ENCODE measurements around the gene LYPD6. TPM values are rescaled to one million over a fixed set of nuclear protein-coding genes. Genes with fewer than 3 reads are reported as not detected.
A peak's percentile ranks its signal among the peaks of the same experiment; 100 is the strongest.

The LYPD6 gene
- polyA plus RNA-seq, 1 of the 3 experiments (the other 2 are of a cell fraction), result 8.1 TPM

DNA sequence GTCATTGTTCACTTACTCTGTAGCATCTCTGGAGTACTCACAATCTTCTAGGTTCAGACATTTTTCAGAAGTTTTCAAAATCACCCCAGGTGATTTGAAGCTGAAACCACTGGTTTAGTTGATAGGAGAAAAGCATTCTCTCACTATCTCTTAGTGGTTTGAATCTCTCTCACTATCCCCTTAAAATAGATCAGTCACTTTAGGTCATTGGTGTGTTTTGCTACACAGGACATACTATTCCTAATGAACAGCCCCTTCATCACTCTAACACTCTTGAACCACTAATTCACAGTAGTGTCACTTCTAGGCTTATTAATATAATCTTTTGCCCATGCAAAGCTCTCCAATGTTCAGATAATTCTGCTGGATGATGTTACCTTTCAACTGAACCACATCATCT, 34.5 kb downstream of the LYPD6 start (continued):
- TF ChIP-seq, protein P1, sequence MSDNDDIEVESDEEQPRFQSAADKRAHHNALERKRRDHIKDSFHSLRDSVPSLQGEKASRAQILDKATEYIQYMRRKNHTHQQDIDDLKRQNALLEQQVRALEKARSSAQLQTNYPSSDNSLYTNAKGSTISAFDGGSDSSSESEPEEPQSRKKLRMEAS (IDR thresholded peaks at IDR 0.05; ENCODE audit: low read depth), result no peak
- TF ChIP-seq, protein P2, sequence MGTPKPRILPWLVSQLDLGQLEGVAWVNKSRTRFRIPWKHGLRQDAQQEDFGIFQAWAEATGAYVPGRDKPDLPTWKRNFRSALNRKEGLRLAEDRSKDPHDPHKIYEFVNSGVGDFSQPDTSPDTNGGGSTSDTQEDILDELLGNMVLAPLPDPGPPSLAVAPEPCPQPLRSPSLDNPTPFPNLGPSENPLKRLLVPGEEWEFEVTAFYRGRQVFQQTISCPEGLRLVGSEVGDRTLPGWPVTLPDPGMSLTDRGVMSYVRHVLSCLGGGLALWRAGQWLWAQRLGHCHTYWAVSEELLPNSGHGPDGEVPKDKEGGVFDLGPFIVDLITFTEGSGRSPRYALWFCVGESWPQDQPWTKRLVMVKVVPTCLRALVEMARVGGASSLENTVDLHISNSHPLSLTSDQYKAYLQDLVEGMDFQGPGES (IDR thresholded peaks at IDR 0.05; ENCODE audit: low read depth, low read length), result no peak
- no peak for TF ChIP-seq JUND (IDR thresholded peaks at IDR 0.05)
- TF ChIP-seq MEF2A (IDR thresholded peaks at IDR 0.05; ENCODE audit: borderline replicate concordance, low read depth), result no peak

DNA sequence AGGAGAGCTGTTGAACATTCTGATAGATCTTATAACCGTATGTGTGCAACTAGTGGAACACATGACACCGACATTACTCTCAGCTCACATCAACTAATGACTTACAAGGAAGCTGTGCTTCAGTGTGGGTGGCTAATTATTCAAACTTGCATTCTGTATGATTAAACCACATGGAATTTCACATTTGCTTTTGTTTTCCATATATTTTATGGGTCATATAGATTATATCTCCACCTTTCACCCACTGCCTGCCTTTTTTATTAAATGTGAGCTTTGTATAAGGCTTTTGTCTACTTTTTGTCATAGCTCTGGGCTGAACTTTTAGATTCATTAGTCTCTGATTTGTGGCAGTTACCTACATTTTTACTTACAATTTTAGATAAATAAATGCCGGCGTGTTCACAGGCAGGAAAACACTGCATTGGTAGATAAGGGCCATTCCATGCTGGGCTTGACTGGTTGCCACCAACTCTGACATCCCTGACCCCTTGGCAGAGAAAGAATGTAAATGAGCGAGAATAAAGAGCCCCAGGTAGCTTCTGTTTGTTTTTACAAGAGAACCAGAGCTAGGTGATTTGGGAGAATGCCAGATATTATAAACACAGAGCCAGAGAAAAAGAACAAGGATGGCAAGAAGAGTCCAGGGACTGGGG, 35.7 kb downstream of the LYPD6 start:
- Histone ChIP-seq H3K4me3 (ENCODE audit: low read depth in 2 of 2, low read length in 1 of 2) (no peak overlapping the region), H3K4me1 (ENCODE audit: control insufficient read depth in 1 of 2, insufficient read depth in 2 of 2, low read depth in 1 of 2, low read length in 1 of 2) (peaks cover 0 to 8% of the 10 kb centered on the region in 2 experiments; a peak in 3 of 4 replicates), H3K36me3 (replicated peaks in 1 of 2; ENCODE audit: control insufficient read depth in 1 of 2, insufficient read depth in 2 of 2, low read length in 1 of 2) (no peaks in the 10 kb centered on the region), H3K9me3 (no peaks in the 10 kb centered on the region), H3K79me2 (ENCODE audit: insufficient read depth) (no peaks in the 10 kb centered on the region), H3K27ac (ENCODE audit: low read depth in 2 of 2, low read length in 1 of 2) (0 out of 4 replicates have a peak overlapping the region, but pooled peaks of 1 of the 2 experiments have one; percentile 25), H3K4me2 (no peak overlapping the region), H3K9ac (no peak overlapping the region), H4K20me1 (ENCODE audit: insufficient read depth) (no peaks in the 10 kb centered on the region), H2AFZ (ENCODE audit: low read depth) (no peak overlapping the region), H3K9me2 (no peaks in the 10 kb centered on the region), H3F3A (replicated peaks; ENCODE audit: insufficient read depth) (peaks cover 6% of the 10 kb centered on the region), H3K27me3 (ENCODE audit: insufficient read depth) (no peaks in the 10 kb centered on the region)
- peak; percentile 17 for DNase-seq
- 55% methylated on average over 5 of the region's 5 CpGs for WGBS (ENCODE audit: low lambda C conversion rate)
- CTCF ChIA-PET, result interaction anchor here (0.6 to 1.5 kb wide), 4 partner anchors 10 to 349 kb away, joined by 3 to 4 read pairs (median 4); no protein-coding TSS in a partner anchor
- TF ChIP-seq GATA2 (CRISPR knock-in tag; IDR thresholded peaks at IDR 0.05) (peak; percentile 52), RAD21 (IDR thresholded peaks at IDR 0.05; ENCODE audit: low read length) (no peak)
- POLR2A ChIA-PET, result no interaction called here

DNA sequence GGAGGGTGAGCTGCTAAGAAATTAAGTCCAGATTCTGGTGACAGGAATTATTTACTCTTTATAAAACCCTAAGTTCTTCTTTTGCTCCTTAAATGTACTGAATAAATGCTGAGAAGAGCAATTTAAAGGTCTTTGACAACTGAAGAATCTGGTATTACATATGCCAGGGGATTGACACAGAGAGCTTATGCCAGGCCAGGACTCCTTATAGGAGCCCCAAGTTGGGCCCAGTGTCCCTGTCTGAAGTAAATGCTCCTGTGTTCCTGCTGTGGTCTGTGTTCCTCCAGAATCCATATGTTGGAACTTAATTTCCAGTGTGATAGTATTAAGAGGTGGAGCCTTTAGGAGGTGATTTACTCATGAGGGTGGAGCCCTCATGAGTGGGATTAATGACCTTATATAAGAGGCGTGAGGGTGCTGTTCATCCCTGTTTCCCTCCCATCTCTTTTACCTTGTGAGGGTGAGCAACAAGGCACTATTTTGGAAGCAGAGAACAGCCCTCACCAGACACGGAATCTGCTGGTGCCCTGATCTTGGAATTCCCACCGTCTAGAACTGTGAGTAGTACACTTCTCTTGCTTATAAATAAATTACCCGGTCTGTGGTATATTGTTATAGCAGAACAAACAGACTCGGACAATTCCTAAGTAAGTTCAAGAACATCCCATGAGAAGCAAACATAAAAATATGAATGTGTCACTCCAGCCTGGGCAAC, 39.8 kb downstream of the LYPD6 start:
- Histone ChIP-seq H3K9me3 (no peaks in the 10 kb centered on the region), H4K20me1 (ENCODE audit: insufficient read depth) (no peaks in the 10 kb centered on the region), H3K27me3 (ENCODE audit: insufficient read depth) (no peaks in the 10 kb centered on the region), H3K4me1 (ENCODE audit: control insufficient read depth in 1 of 2, insufficient read depth in 2 of 2, low read depth in 1 of 2, low read length in 1 of 2) (peaks cover 0 to 10% of the 10 kb centered on the region in 2 experiments; a peak in 3 of 4 replicates), H3K79me2 (ENCODE audit: insufficient read depth) (no peaks in the 10 kb centered on the region), H2AFZ (ENCODE audit: low read depth) (no peak overlapping the region), H3K27ac (ENCODE audit: low read depth in 2 of 2, low read length in 1 of 2) (no peak overlapping the region), H3K4me2 (no peak overlapping the region), H3F3A (replicated peaks; ENCODE audit: insufficient read depth) (no peaks in the 10 kb centered on the region), H3K36me3 (replicated peaks in 1 of 2; ENCODE audit: control insufficient read depth in 1 of 2, insufficient read depth in 2 of 2, low read length in 1 of 2) (no peaks in the 10 kb centered on the region), H3K9ac (no peak overlapping the region), H3K9me2 (no peaks in the 10 kb centered on the region), H3K4me3 (ENCODE audit: low read depth in 2 of 2, low read length in 1 of 2) (no peak overlapping the region)
- no peak for DNase-seq
- 79% methylated on average over 5 of the region's 5 CpGs for WGBS (ENCODE audit: low lambda C conversion rate)
- ChIA-PET POLR2A (no interaction called here), CTCF (interaction anchor here (1.7 kb wide), 1 partner anchor 39 kb away, joined by 4 read pairs; no protein-coding TSS in a partner anchor)
- no peak for TF ChIP-seq RAD21 (IDR thresholded peaks at IDR 0.05; ENCODE audit: low read length)
- no peak for TF ChIP-seq MEF2A (IDR thresholded peaks at IDR 0.05; ENCODE audit: borderline replicate concordance, low read depth)
- TF ChIP-seq, protein P3, sequence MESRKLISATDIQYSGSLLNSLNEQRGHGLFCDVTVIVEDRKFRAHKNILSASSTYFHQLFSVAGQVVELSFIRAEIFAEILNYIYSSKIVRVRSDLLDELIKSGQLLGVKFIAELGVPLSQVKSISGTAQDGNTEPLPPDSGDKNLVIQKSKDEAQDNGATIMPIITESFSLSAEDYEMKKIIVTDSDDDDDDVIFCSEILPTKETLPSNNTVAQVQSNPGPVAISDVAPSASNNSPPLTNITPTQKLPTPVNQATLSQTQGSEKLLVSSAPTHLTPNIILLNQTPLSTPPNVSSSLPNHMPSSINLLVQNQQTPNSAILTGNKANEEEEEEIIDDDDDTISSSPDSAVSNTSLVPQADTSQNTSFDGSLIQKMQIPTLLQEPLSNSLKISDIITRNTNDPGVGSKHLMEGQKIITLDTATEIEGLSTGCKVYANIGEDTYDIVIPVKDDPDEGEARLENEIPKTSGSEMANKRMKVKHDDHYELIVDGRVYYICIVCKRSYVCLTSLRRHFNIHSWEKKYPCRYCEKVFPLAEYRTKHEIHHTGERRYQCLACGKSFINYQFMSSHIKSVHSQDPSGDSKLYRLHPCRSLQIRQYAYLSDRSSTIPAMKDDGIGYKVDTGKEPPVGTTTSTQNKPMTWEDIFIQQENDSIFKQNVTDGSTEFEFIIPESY (IDR thresholded peaks at IDR 0.05; ENCODE audit: borderline replicate concordance, low read depth), result no peak
- TF ChIP-seq, protein P4, sequence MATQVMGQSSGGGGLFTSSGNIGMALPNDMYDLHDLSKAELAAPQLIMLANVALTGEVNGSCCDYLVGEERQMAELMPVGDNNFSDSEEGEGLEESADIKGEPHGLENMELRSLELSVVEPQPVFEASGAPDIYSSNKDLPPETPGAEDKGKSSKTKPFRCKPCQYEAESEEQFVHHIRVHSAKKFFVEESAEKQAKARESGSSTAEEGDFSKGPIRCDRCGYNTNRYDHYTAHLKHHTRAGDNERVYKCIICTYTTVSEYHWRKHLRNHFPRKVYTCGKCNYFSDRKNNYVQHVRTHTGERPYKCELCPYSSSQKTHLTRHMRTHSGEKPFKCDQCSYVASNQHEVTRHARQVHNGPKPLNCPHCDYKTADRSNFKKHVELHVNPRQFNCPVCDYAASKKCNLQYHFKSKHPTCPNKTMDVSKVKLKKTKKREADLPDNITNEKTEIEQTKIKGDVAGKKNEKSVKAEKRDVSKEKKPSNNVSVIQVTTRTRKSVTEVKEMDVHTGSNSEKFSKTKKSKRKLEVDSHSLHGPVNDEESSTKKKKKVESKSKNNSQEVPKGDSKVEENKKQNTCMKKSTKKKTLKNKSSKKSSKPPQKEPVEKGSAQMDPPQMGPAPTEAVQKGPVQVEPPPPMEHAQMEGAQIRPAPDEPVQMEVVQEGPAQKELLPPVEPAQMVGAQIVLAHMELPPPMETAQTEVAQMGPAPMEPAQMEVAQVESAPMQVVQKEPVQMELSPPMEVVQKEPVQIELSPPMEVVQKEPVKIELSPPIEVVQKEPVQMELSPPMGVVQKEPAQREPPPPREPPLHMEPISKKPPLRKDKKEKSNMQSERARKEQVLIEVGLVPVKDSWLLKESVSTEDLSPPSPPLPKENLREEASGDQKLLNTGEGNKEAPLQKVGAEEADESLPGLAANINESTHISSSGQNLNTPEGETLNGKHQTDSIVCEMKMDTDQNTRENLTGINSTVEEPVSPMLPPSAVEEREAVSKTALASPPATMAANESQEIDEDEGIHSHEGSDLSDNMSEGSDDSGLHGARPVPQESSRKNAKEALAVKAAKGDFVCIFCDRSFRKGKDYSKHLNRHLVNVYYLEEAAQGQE (IDR thresholded peaks at IDR 0.05; ENCODE audit: low read depth, low read length), result no peak
- TF ChIP-seq ELF1 (IDR thresholded peaks at IDR 0.05), result no peak
- TF ChIP-seq, protein P5, sequence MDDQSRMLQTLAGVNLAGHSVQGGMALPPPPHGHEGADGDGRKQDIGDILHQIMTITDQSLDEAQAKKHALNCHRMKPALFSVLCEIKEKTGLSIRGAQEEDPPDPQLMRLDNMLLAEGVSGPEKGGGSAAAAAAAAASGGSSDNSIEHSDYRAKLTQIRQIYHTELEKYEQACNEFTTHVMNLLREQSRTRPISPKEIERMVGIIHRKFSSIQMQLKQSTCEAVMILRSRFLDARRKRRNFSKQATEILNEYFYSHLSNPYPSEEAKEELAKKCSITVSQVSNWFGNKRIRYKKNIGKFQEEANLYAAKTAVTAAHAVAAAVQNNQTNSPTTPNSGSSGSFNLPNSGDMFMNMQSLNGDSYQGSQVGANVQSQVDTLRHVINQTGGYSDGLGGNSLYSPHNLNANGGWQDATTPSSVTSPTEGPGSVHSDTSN (IDR thresholded peaks at IDR 0.05), result no peak
- no peak for TF ChIP-seq NRF1 (IDR thresholded peaks at IDR 0.05; ENCODE audit: low read depth, low read length)
- no peak for TF ChIP-seq FOXJ3 (CRISPR knock-in tag; IDR thresholded peaks at IDR 0.05)
- TF ChIP-seq, protein P2 (IDR thresholded peaks at IDR 0.05; ENCODE audit: low read depth, low read length), result no peak
- TF ChIP-seq SIN3A (IDR thresholded peaks at IDR 0.05; ENCODE audit: borderline replicate concordance, low read depth, low read length), result no peak
